Muscle of arm (tissue), 12 donors: ENCODE data around the gene KCNJ9. TPM values are rescaled to one million over a fixed set of nuclear protein-coding genes. Genes with fewer than 3 reads are reported as not detected.

Experiments
- polyA plus RNA-seq, 12 donors: library from polyadenylated mRNA; unstranded; fragments of 120-200 nt; gene quantifications; one replicate each; pipeline ENCODE4 v1.2.1, GENCODE V29; 2013; ENCODE audit not compliant: insufficient read length in 12 of 12

Gene KCNJ9
- polyA plus RNA-seq, 12 donors = 0.04 to 0.22 (median 0.07) TPM; not detected in 2

Other genes starting within 250 kb of the KCNJ9 start
- not detected for gene VSIG8, start 218.9 kb upstream of the KCNJ9 start, polyA plus RNA-seq
- under 1 TPM in 10 of 12 donors, not detected in 2; 0.22 to 0.54 (median 0.27) TPM for gene CFAP45, start 181.4 kb upstream of the KCNJ9 start, polyA plus RNA-seq
- gene TAGLN2, start 156.0 kb upstream of the KCNJ9 start, polyA plus RNA-seq = 100 to 1,000 TPM in 11 of 12 donors, not detected in 1; 150 to 239 (median 173) TPM
- 10 to 100 TPM in 1 of 12 donors, 1 to 10 TPM in 3, under 1 TPM in 7, not detected in 1; 0.22 to 27.3 (median 0.56) TPM for gene IGSF9, start 135.9 kb upstream of the KCNJ9 start, polyA plus RNA-seq
- not detected for gene SLAMF9, start 127.3 kb upstream of the KCNJ9 start, polyA plus RNA-seq
- 1 to 10 TPM in 11 of 12 donors, not detected in 1; 4.3 to 7.7 (median 6.0) TPM for gene PIGM, start 49.5 kb upstream of the KCNJ9 start, polyA plus RNA-seq
- gene KCNJ10, start 11.4 kb upstream of the KCNJ9 start, polyA plus RNA-seq = 1 to 10 TPM in 1 of 12 donors, under 1 TPM in 9, not detected in 2; 0.28 to 1.7 (median 0.58) TPM
- 10 to 100 TPM in 11 of 12 donors, not detected in 1; 11.1 to 26.7 (median 18.3) TPM for gene IGSF8, start 17.1 kb downstream of the KCNJ9 start, polyA plus RNA-seq
- 100 to 1,000 TPM in 3 of 12 donors, 10 to 100 TPM in 8, not detected in 1; 39.9 to 116 (median 88.9) TPM for gene ATP1A2, start 34.2 kb downstream of the KCNJ9 start, polyA plus RNA-seq
- gene ATP1A4, start 70.1 kb downstream of the KCNJ9 start, polyA plus RNA-seq = 1 to 10 TPM in 9 of 12 donors, under 1 TPM in 1, not detected in 2; 0.87 to 6.0 (median 3.1) TPM
- gene CASQ1, start 109.0 kb downstream of the KCNJ9 start, polyA plus RNA-seq = 1,000 to 10,000 TPM in 5 of 12 donors, 100 to 1,000 TPM in 7; 212 to 1,621 (median 785) TPM
- 100 to 1,000 TPM in 11 of 12 donors, not detected in 1; 119 to 154 (median 137) TPM for gene PEA15, start 123.8 kb downstream of the KCNJ9 start, polyA plus RNA-seq
- 100 to 1,000 TPM in 8 of 12 donors, 10 to 100 TPM in 4; 83.3 to 362 (median 117) TPM for gene DCAF8, start 181.0 kb downstream of the KCNJ9 start, polyA plus RNA-seq
- 10 to 100 TPM in 11 of 12 donors, not detected in 1; 37.5 to 77.2 (median 46.6) TPM for gene PEX19, start 203.6 kb downstream of the KCNJ9 start, polyA plus RNA-seq